Left renal cortex interstitium (tissue), 4 donors: ENCODE measurements around the gene COPS9. TPM values are rescaled to one million over a fixed set of nuclear protein-coding genes. Genes with fewer than 3 reads are reported as not detected.

ENCODE experiments used
- DNase-seq, 4 donors: peaks; one replicate each; pipeline ENCODE4 v3.0.0-alpha.2; 2013; ENCODE audit warnings: low read depth in 4 of 4, low spot score in 2 of 4, missing footprints in 1 of 4
- polyA plus RNA-seq, 4 donors: library from polyadenylated mRNA; unstranded; fragments of 120-200 nt; gene quantifications; one replicate each; pipeline ENCODE4 v1.2.1, GENCODE V29; 2013; ENCODE audit not compliant: insufficient read length in 4 of 4

COPS9 gene
- polyA plus RNA-seq, 4 donors: 78.9 to 146 (median 88.8) TPM

DNA sequence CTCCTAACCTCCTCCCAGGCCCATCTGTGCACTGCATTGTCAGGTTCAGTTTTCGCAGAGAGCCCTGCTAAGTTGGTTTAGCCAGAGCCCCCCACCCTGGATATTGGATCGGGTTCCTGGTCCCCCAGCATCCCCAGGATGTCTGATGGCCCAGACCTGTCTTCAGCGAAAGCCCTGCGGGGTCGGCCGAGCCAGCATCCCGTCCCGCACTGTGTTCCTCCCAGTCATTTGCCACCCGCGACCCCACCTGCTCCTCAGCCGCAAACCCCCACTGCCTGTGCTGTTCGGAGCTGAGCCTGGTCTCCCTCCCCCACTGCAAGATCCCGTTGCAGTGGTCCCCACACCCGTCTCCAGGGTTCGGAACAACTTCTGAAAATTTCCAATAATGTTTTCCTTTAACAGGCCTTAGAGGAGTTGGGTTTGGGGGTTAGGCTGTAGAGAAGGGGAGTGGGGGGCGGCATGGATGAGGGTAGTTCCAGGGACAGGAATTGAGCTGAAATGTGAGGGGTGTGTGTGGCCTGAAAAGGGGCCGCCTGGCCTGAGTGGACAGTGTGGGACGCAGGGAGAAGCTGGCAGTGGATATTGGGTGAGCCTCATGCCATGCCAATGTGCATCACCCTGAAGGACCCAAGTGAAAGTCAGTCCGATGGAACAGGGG, 1.6 kb upstream of the COPS9 start:
- DNase-seq: no peak

DNA sequence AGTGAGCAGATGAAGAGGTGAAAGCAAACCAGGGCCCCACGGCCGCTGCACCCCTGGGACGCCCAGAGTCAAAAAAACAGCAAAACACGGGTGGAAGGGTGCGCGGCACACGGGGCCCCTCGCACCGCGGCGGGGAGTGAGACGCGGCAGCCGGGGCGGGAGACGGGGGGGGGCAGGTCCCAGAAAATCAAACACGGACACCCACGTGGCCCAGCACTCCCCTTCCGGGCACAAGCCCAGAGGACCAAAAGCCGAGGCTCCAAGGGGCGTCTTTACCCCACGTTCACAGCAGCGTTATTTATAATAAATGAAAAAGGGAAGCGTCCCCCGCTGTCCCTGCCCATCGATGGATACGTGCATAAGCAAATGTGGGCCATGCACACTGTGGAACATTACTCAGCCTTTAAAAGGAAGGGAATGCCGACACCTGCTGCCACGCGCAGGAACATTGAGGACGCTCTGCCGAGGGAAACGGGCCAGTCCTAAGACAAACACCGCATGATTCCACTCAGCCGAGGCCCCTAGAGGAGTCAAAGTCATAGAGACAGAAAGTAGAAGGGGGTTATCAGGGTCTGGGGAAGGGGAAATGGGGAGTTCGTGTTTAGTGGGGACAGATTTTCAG, 677 bp upstream of the COPS9 start:
- DNase-seq: no peak

DNA sequence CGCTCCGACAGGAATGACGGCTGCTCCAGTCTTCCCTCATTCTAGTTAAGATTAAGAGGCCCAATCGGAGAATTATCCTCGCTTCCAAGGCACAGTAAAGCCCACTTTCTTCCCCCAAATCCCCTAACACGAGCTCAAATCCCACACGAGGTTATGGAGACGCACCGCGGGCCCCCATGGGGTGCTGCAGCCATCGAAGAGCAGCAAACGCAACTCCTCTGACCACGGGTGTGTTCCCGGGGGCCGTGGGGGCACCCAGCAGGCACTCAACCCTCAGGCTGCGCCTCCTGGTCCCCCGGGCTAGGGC, 446 bp downstream of the COPS9 start:
- DNase-seq: no peak

DNA sequence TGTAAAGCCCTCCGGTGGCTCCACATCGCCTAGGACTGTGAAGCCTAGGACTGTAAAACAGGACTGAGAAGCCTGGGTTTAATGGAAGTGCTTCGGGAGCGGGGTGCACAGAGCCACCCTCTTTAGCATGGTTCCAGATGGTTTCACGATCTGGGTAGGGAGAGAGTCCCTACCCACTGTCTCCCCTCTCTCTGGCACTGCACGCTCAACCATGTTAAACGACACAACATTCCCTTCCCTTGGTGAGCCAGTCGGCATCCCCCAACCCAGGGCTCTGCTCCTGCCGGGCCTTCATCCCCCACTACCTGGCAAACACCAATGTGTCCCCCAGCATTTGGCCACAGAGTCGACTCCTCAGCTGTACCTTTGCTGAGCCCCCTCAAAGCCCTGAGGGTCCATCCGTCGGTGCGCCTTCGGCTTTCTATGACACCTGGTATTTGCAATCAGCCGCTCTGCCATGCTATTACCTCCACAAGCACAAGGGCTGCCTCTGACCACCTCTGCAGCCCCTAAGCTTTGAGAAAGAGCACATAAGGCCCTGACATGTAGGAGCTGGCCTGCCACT, 1.1 kb downstream of the COPS9 start:
- DNase-seq: no peak

DNA sequence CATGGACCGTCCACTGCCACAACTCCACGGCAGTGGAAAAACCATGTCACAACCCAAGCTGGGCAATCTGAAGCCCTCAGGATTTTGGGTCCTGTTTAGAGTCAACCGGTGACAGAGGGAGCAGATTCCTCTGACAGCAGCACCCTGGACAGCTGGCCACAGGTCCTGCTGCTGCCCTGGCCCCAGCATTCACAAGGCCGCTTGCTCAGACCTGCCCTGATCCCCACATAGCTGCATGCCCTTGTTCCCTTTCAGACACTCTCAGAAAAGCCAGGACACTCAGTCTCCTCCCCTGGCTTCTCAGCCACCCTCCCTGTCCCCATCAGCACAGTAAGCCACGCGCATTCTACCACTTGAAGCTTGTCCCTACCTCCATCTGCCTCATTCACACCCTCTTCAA, 1.6 kb downstream of the COPS9 start:
- DNase-seq: no peak

DNA sequence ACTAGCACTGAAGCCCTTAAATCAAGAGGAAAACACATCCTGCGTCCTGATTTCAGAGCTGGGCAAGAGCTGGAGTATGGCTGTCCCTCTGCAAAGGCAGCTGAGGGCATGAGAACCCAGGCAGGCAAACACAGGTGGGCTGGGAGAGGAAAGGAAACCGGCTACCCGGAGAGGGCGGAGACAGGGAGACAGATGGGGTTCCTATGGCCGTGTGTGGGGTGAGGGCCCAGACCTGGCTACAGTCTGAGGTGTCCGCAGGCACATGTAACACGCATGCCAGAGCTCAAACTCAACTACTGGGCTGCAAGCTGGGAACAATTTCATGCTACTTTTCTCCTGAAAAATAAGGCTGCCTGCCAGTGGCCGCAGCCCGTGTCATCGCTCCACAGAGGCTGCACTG, 2.7 kb downstream of the COPS9 start:
- DNase-seq: no peak

DNA sequence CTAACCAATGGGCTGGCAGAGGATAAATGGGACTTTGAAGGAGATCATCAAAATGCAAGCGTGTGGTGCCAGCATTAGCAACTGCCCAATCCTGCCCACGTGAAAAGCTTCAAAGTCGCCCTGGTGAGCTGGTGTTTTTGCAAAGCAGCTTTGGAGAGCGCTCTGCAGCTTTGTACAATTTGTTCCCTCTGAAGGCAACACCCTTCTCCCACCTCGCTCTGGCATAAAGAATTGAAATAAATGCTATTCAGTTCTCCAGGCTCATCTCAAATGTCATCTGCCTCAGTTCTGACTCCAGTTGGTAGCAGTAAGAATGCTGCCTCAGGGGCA, 3.5 kb downstream of the COPS9 start:
- DNase-seq: no peak

DNA sequence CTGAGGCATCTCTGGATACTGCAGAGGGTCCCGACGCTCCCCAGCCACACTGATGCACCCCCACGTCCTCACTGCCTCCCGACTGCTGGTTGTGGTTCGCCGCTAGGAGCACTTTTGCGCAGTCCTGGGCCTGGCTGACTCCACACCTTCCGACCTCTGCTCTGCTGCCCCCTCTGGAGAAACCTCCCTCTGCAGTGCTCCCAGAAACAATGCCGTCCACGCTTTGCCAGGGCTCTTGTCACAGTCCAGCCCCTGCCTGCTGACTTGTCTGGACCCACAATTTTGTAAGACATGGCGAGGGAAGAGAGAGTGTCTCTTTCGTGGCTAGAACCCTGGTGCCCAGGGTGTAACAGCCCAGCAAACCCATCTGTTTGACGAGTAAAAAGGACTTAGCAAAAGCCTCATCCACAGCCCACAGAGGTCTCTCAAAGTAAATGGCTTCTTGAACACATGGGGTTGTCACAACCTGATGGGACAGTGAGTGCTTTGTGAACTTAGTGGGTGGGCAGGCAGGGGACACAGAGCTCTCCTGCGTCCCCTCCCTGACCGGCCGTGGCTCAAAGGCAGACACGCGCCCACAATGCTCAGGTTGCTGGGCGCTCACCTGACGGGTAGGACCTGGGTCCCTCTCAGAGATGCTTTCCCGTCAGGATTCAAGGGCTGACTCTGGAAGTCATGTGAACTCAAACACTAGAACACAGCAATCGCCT, 4.0 kb downstream of the COPS9 start:
- DNase-seq: no peak

DNA sequence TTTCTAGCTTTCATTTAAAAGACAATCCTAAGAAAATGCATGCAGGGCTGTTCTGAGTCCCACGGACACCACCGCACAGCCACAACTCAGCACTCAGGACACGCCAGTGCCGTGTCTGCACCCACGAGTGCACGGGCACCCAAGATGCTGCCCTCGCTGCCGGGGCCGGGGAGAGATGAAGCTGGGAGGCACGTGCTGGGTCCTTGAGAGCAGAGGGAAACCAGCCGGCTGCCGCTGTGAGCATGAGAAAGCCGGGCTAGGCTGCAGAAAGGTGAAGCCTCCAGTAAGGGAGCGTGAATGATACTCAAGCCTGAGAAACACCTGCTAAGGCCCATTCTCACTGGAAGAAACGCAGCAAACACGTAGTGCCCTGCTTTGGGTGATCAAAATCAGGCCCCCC, 4.8 kb downstream of the COPS9 start:
- no peak for DNase-seq

DNA sequence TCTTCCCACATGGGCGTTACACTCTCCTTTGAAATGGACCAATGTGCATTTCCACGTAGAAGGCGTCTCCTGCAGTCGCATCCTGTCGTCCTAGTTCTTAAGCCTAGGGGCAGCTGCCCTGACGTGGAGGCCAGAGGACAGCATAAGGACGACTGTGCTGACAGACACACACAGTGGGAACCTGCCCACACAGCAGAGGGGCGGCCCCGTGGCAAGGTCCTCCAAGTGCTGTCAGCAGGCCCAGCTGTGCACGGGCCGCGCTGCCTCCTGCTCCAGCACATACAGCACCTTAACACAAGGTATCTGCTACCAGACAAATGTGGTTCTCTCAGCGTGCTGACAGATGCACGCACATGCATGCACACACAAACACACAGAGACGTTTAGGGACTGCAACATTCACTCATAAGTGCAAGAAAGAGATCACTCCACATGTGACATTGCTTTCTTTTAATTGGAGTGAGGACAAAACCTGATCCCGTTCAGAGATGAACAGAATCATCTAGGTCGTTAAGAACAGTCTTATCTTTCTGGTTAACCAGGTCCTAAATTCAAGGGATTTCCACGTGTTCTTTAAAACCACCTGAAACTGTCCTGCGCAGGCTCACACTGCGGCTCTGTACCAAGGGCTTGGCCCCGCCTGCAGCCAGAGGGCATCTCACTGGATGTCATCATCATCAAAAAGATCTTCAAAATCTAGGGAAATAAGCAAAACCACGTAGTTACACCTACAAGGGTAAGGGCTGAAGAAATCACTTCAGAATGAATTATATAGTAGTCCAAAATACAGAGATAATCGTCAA, 5.5 kb downstream of the COPS9 start:
- no peak for DNase-seq

DNA sequence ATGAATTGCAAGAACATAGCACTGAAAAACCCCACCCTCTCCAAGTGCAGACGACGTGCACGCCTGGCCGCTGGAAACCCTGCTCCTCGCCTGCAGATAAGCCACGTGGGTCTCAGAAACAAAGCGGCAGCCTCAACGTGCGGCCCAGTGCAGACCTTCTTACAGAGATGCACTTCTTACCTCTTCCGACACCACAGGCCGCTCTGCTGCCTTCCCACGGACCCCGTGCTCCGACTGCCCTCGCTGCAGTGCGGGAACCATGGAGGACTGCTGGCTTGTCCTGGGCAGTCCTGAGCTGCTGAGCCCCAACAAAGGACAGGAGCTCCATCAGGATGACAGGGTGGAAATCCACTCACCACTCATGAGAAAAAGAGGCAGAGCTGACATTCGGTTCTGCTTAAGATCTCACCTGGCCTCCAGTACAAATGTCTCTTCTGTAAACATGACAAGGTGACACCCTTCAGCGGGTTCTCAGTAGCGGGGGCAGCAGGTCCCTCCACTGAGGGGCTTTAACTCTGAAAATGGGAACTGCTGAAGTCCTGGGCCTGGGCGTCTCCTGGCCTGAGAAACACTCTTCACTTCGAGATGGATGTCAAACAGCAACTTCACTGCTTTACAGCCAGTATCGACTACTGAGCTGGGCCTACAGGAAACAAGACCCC, 6.2 kb downstream of the COPS9 start:
- no peak for DNase-seq

DNA sequence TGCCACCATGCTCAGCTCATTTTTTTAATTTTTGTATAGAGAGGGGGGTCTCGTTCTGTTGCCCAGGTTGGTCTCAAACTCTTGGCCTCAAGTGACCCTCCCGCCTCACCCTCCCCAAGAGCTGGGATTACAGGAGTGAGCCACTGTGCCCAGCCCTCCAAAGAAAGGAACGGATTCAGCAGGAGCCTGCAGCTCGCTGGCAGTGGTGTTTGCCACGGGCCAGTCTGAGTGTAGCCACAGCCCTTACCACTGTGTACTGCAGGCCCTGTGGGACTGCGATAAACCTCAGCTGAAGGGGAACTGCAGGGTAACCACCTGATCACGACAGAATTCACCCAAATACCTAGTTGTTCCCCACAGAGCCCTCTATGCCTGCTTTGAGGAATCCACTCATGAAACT, 6.8 kb downstream of the COPS9 start:
- DNase-seq: no peak

DNA sequence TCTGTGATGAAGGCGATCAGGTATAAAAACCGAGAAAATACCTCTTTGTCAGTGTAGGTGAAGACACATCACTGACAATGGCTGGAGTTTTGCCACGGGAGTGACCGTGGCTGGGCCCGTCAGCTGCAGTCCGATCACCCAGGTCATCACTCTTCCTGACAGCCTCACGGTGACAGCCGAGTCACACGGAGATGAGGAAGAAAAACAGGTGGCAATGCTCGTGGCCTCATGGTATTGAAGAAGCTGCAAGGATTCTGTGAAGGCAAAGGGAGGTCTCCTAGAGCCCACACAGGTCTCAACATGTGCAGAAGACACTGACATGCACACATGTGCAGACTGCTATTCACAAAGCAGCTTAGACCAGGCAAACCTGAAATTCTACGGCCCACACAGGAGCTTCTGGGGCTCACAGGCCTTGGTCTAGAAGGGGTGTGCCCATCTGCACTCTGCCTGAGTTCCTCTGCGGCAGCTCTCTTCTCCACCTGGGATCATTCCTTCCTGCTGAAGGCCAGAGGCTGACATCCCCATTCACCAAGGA, 7.4 kb downstream of the COPS9 start:
- DNase-seq: no peak

DNA sequence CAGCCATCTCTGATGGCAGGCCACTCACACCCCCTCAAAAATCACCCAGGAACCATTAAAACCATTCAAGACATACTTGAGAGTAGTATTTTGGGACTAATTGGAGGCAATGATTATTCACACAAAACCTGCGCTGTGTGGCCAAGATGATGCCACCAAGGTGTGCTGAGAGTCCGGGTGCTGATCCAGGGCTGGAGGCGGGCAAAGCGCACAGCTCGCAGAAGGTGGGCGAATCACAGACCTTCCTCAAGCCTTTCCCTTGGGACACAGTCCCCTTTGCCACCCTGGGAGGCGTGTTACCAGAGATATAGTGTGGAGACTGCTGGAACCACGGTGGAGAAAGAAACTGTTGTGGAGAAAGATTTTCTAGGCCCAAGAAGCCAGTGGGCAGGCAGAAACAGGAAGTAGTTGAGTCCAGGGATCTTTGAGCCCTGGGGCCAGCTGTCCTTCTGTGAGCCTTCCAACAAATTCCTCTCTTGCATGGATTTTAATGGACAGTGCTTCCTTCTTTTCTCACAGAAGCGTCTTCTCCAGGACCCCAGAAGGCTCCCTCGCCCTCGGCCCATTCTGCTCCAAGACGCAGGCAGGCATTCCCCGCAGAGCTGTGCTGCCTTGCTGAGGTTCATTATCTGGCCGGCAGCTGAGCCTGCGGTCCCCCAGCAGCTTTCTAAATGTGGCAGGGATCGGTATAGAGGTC, 8.0 kb downstream of the COPS9 start:
- DNase-seq: no peak

DNA sequence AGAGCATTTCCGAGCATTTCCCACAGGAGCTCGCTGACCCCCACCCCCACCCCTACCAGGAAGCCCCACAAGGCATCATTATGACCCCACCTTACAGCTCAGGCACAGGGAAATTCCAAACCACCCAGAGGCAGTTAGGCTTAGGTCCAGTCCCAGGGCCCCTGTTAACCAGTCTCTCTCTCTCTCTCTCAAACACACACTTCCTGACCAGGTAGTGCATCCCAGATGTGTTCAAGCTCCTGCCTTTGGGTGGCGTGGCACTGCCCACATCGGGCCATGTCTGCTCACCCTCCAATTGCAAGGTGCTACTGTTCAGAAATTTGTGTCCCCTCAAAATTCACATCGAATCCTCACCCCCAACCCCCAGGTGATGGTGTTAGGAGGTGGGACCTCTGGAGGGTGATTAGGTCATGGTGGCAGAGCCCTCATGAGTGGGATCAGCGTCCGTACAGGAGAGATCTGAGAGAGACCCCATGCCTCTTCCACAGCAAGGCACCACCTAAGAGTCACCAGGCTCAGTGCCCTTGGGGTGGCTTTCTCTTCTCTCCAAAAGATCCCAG, 8.8 kb downstream of the COPS9 start:
- DNase-seq: no peak

DNA sequence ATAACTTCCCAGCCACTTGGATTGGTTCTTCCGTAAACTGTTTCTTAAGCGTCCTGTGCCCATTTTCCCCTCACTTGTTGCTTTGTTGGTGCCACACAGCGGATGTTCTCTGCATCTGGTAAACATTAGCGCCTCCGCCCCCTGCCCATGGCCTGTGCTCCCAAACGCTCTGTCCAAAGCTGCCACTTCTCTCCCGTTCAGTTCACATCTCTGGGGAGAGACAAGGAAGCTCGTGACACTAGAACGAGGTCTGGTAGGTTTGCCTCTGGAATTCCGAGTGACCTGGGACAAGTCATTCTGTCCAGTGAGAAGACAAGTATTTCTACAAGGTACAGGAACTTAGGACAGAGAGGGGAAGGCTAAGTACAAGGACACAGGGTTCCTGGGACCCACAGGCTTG, 9.4 kb downstream of the COPS9 start:
- no peak for DNase-seq

DNA sequence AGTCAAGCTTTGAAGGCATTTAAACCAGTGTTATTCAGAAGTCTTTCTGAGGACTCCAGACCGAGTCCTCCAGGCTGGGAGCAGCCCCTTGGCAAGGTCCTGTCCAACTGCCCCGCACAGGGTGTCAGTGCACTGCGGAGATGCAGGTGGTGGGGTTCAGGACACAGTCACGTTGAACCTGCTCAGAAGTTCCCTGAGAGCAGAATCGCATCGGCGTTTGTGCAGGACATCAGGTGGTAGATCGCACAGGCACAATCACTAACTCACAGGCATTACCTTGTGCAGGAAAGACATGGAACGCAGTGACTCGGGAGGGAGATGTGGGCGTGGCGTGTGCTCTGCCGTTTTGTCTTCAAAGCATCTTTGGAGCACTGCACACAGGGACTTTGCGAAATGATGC, 10.4 kb downstream of the COPS9 start:
- DNase-seq: no peak

DNA sequence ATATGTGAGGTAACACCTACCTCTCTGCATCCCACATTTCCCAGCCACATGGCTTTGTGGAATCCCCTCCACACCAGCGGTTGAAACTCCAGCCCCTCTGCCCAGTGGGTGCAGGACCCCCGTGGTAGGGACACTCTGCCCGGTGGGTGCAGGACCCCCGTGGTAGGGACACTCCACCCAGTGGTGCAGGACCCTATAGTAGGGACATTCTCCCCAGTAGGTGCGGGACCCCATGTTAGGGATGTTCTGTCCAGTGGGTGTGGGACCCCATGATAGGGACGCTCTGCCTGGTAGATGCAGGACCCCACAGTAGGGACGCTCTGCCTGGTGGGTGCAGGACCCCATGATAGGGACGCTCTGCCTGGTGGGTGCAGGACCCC, 11.5 kb downstream of the COPS9 start:
- no peak for DNase-seq

DNA sequence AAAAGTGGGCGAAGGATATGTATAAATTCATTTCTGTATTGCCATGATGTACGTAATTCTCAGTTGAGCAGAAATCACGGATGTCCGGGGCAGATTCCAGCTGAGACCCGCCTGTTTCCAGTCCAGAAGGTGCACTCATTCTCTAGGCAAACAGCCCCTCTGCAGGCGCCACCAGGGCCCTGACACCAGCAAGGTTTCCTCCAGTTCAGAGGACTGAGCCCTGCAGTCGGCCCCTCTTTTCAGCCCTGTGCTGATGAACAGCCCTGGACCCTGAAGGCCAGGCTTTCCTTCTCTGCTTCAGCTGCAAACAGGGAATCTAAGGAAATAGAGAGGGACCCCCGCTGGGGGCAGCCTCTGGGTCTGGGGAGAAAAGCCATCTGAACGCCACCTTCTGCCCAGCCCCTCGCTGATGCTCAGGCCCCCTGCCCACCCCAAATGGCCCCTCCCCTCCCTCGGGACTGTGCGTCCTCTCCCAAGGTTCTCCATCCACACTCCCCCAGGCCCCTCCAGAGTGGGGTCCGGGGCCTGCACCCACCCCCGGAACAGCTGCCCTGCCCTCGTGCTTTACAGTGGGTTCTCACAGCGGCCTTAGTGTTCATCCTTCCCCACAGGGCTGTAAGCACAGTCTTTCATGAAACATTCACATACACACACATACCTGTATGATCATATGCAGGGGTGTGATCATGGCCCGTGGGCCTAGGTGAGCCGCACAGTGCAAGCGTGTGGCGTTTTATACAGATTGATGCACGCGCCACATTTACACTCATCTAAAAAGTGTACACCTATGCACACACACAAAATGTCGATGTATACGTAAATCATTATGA, 12.1 kb downstream of the COPS9 start:
- DNase-seq: no peak
